Prostate gland (tissue), 2 donors: ENCODE data around the gene RMND5B. TPM values are rescaled to one million over a fixed set of nuclear protein-coding genes. Genes with fewer than 3 reads are reported as not detected.
A peak's percentile ranks its signal among the peaks of the same experiment; 100 is the strongest.
"Not testable (repeated sequence)": the region's sequence is repeated elsewhere in the genome, so short reads cannot be mapped to it uniquely, and the experiment has no call there.

ENCODE experiments used
- DNase-seq: peaks from one replicate; pipeline ENCODE4 v3.0.0-alpha.2; 2019; ENCODE audit warnings: low spot score
- H3K27ac ChIP-seq, 2 donors: fragments of 200-600 bp; sonication (generic); 2 replicates each; pipeline ENCODE4 v1.5.1; 2017 to 2019
- H3K27me3 ChIP-seq: fragments of 200-600 bp; sonication (generic); replicated peaks from 2 replicates; pipeline ENCODE4 v1.5.1; 2019; ENCODE audit not compliant: insufficient read depth
- H3K36me3 ChIP-seq, 2 donors: fragments of 200-600 bp; sonication (generic); 1 replicate in 1 of 2; 2 replicates in 1 of 2; pipeline versions ENCODE4 v1.5.1 to v1.8.1; 2017 to 2019
- H3K4me1 ChIP-seq: fragments of 200-600 bp; sonication (generic); replicated peaks from 2 replicates; pipeline ENCODE4 v1.5.1; 2019
- H3K4me3 ChIP-seq, 2 donors: fragments of 200-600 bp; sonication (generic); 2 replicates each; pipeline ENCODE4 v1.5.1; 2017 to 2019
- H3K9me3 ChIP-seq: fragments of 200-600 bp; sonication (generic); 2 replicates; pipeline ENCODE4 v1.5.1; 2017
- POLR2A ChIP-seq: fragments of 450-650 bp; IDR thresholded peaks from one replicate; pipeline ENCODE4 v1.6.1; 2016; ENCODE audit warnings: antibody characterized with exemption, mild to moderate bottlenecking
- POLR2AphosphoS5 ChIP-seq: sonication (generic); formaldehyde crosslinking; IDR thresholded peaks from one replicate; pipeline ENCODE4 v1.6.1; 2017; ENCODE audit warnings: antibody characterized with exemption
- WGBS: methylation state at CpG from one replicate; pipeline ENCODE4 v1.1.5; 2018; 5-methylcytosine and 5-hydroxymethylcytosine counted together
- intact Hi-C: fragments of 100-400 bp; cut with DNase I; formaldehyde crosslinking; loops from one replicate; pipeline ENCODE4 v1.14.2; 2022
- total RNA-seq, 2 donors: library from RNA; depleted of rRNA; stranded (reverse); fragments of >200 nt; gene quantifications; one replicate each; pipeline ENCODE4 v1.1.0, GENCODE V29; 2016
- TF ChIP-seq, protein P1 (sequence below), 4 experiments: fragments of 200-600 bp in 2 of 4; fragments of 450-650 bp in 2 of 4; sonication (generic) in 2 of 4; IDR thresholded peaks; 1 replicate in 3 of 4; 2 replicates in 1 of 4; pipeline ENCODE4 v1.5.1; 2016 to 2019; ENCODE audit warnings: antibody characterized with exemption in 4 of 4, mild to moderate bottlenecking in 2 of 4, moderate library complexity in 2 of 4

Gene RMND5B
- total RNA-seq, 2 donors from 2014 or later = 33.7 to 39.1 TPM

DNA sequence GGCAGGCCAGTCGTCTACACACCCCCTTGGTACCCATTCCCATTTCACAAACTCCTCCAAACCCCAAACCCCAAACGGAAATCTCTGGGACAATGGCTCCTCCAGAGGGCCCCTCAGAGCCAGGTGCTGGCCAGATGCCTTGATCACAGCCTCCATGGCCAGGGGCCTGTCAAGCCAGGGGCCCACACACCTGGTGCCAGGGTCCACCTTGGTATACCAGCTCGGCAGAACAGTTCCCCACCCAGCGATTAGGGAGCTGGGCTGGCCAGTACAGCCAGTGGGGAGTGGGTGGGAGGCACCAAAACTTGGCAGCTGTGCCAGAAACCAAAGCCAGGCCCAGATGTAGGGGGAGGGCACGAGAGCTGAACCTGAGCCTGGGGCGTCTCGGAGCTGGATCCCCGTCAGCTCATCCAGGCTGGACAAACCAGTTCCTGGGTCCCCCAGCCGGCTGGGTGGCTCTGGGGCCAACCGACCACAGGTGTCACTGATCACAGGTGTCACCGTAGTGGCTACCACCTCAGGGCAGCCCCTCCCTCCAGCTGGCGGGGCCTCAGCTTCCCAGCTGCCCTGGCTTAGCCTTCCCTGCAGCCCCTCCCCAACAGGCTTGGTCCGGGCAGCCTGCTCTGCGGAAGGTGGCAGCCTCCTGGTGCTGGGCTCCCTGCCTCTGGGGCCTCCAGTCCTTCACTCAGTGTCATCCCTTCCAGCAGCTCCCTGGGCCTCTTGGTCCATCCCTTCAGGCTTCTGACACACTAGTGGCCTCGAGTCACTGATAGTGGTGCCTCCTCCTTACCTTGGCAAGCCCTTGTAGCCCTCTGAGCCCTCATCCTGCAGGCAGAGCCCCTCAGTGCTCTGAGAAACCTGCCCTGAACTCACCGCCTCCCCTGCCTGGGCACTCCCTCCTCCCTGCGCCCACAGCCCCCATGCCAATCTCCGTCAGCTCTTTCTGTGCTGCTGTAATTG lies 6.6 kb upstream of the RMND5B start:
- DNase-seq = peak; percentile 73
- Histone ChIP-seq H3K4me3 (no peak overlapping the region), H3K27me3 (no peaks in the 10 kb centered on the region), H3K27ac (peak overlapping the region; percentile 57 to 70), H3K9me3 (no peaks in the 10 kb centered on the region), H3K4me1 (peaks cover 17% of the 10 kb centered on the region), H3K36me3 (no peaks in the 10 kb centered on the region)
- intact Hi-C loops = no loop called here
- TF ChIP-seq, protein P1, sequence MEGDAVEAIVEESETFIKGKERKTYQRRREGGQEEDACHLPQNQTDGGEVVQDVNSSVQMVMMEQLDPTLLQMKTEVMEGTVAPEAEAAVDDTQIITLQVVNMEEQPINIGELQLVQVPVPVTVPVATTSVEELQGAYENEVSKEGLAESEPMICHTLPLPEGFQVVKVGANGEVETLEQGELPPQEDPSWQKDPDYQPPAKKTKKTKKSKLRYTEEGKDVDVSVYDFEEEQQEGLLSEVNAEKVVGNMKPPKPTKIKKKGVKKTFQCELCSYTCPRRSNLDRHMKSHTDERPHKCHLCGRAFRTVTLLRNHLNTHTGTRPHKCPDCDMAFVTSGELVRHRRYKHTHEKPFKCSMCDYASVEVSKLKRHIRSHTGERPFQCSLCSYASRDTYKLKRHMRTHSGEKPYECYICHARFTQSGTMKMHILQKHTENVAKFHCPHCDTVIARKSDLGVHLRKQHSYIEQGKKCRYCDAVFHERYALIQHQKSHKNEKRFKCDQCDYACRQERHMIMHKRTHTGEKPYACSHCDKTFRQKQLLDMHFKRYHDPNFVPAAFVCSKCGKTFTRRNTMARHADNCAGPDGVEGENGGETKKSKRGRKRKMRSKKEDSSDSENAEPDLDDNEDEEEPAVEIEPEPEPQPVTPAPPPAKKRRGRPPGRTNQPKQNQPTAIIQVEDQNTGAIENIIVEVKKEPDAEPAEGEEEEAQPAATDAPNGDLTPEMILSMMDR (IDR thresholded peaks at IDR 0.05) = no peak
- peak; percentile 16 for TF ChIP-seq POLR2A
- peak; percentile 65 for TF ChIP-seq POLR2AphosphoS5
- 46% methylated on average over 17 of the region's 18 CpGs for WGBS

DNA sequence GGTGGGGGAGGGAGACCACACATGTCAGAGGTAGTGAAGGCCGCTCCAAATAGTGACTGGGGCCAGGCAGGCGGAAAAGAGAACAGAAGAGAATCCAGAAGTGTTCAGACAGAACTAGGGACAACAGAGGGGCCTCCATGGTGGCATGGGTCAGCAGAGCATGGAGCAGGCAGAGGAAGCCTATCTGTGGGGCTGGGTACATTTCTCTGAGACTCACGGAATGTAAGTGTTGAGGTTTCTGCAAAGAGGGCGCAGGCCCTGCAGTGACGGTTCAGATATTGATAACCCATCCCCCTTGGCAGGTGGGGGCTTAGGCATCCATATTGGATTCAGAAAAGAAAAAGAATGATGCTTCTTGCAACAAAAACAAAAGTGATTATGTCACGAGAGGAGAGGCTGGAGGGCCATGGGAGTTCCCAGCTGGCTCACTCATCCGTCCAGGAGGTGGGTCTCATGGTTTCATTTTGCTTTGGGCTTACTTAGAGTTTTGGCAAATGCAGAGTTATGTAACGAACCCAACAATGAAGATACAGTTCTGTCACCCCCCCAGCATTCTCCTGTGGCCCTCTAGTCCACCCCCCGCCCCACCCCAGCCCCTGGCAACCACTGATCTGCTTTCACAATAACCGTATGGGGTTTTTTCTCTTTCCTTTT lies 5.4 kb upstream of the RMND5B start:
- Histone ChIP-seq H3K27ac (no peak overlapping the region), H3K4me3 (no peak overlapping the region), H3K27me3 (no peaks in the 10 kb centered on the region), H3K4me1 (peaks cover 17% of the 10 kb centered on the region), H3K9me3 (no peaks in the 10 kb centered on the region), H3K36me3 (no peaks in the 10 kb centered on the region)
- 77% methylated on average over 10 of the region's 10 CpGs for WGBS
- TF ChIP-seq, protein P1 (IDR thresholded peaks at IDR 0.05) = no peak
- TF ChIP-seq POLR2A = no peak
- TF ChIP-seq POLR2AphosphoS5 = no peak
- intact Hi-C loops = no loop called here
- DNase-seq = no peak

DNA sequence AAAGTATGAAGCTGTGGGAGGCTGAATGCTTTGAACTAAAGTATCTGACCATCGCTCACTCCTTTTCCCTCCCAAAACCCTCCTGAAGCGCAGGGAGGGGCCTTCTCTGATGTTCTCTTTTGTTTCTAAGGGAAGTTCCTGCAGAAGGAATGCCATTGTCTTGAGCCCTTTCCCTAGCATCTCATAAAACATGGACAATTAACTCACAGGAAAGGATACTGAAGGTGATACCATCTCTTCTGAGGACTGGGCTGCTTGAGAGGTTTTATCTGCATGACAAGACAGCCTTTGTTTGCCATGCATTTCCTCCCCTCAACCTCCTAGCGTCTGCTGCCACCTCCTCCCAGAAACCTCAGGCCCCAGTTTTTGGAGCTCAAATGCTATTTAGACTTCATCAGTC lies 4.3 kb upstream of the RMND5B start:
- Histone ChIP-seq H3K36me3 (no peaks in the 10 kb centered on the region), H3K27me3 (no peaks in the 10 kb centered on the region), H3K4me3 (no peak overlapping the region), H3K4me1 (peaks cover 13% of the 10 kb centered on the region), H3K27ac (no peak overlapping the region), H3K9me3 (no peaks in the 10 kb centered on the region)
- intact Hi-C loops = no loop called here
- WGBS = 49% methylated on average over 3 of the region's 3 CpGs
- TF ChIP-seq, protein P1 (IDR thresholded peaks at IDR 0.05) = no peak
- TF ChIP-seq POLR2A = no peak
- no peak for TF ChIP-seq POLR2AphosphoS5
- DNase-seq = no peak

DNA sequence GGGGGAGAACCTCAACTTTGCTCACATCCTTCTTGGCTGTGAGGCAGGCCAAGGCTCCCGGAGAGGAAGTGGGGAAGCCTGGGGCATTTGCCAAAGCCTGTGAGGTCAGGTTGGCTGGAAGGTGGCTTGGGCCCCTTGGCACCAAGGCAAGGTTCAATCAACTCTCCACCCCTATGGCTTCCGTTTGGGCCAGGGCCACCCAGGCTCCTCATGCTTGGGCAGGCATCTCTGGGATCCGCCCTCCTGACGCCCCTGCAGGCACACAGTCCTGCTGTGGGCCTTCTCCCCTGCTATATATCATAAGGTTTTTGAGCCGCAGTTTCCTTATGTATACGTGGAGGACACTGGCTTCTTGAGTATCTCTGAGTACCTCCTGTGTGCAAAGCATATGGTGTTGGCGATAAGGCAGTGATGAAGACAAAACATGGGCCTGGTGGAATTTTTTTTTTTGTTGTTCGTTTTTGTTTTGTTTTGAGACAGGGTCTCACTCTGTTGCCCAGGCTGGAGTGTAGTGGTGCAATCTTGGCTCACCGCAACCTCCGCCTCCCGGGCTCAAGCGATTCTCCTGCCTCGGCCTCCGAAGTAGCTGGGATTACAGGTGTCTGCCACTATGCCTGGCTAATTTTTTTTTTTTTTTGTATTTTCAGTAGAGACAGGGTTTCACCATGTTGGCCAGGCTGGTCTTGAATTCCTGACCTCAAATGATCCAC lies 3.4 kb upstream of the RMND5B start:
- not testable (repeated sequence) for DNase-seq

DNA sequence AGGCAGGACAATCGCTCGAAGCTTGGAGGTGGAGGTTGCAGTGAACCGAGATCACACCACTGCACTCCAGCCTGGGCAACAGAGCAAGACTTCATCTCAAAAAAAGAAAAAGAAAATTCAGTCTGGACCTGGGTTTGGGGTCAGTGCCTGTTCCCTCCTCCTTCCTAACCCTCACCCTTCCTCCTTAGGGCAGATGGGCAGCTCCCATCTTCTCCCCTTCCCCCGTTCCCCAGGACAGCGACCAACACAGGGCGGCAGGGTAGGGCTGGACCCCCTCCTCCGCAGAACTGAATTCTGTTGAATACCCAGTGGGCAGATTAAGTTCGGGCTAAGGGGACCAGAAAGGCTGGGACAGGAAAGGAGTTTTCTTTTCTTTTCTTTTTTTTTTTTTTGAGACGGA lies 1.5 kb upstream of the RMND5B start:
- WGBS = 93% methylated on average over 9 of the region's 9 CpGs
- H3K4me1 ChIP-seq = peaks cover 5% of the 10 kb centered on the region
- intact Hi-C loops = no loop called here
- H3K36me3 ChIP-seq = no peaks in the 10 kb centered on the region
- H3K27ac ChIP-seq = no peak overlapping the region
- no peaks in the 10 kb centered on the region for H3K9me3 ChIP-seq
- no peaks in the 10 kb centered on the region for H3K27me3 ChIP-seq
- no peak for DNase-seq
- H3K4me3 ChIP-seq = no peak overlapping the region
- TF ChIP-seq POLR2A = no peak
- no peak for TF ChIP-seq POLR2AphosphoS5
- TF ChIP-seq, protein P1 (IDR thresholded peaks at IDR 0.05) = no peak

More for the DNA sequence above, 3.4 kb upstream of the RMND5B start:
- H3K36me3 ChIP-seq, H3K27me3 ChIP-seq, H3K4me3 ChIP-seq, H3K9me3 ChIP-seq, intact Hi-C loops, H3K27ac ChIP-seq: not testable (repeated sequence)
- H3K4me1 ChIP-seq = peaks cover 13% of the 10 kb centered on the region
- 76% methylated on average over 14 of the region's 14 CpGs for WGBS

DNA sequence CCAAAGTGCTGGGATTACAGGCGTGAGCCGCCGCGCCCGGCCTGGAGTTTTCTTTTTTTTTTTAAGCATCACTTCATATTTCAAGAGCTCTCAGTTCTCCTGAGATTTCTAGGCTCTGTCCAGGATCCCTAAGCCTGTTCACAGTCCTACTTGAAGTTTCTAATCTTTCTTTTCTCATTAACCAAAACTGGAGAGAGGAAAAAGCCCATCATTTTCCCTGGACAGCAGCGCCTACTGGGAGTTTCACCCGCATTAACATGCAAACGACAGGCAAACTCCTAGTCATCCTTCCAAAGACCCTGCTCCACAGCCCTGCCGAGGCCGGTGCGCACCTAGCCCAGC lies 609 bp upstream of the RMND5B start:
- H3K36me3 ChIP-seq, H3K4me1 ChIP-seq, H3K9me3 ChIP-seq, intact Hi-C loops, H3K27me3 ChIP-seq, DNase-seq: not testable (repeated sequence)
- Histone ChIP-seq H3K4me3 (peak overlapping the region; percentile 82 to 90), H3K27ac (peak overlapping the region; percentile 87 to 96)
- 15% methylated on average over 11 of the region's 11 CpGs for WGBS
